Breast epithelium (tissue), 4 donors: ENCODE results near the gene CPEB3. TPM values are rescaled to one million over a fixed set of nuclear protein-coding genes. Genes with fewer than 3 reads are reported as not detected.

Experiments used
- DNase-seq, 2 donors: peaks; one replicate each; pipeline ENCODE4 v3.0.0-alpha.2; 2019; ENCODE audit warnings: low spot score in 2 of 2
- H3K27ac ChIP-seq, 2 donors: fragments of 200-600 bp; sonication (generic) in 1 of 2; one replicate each; pipeline ENCODE4 v1.5.1; 2016 to 2019; ENCODE audit warnings: mild to moderate bottlenecking in 1 of 2
- H3K27me3 ChIP-seq, 2 donors: fragments of 200-600 bp; sonication (generic) in 1 of 2; one replicate each; pipeline versions ENCODE4 v1.5.1 to v1.6.0; 2017 to 2019; ENCODE audit warnings: control low read depth in 1 of 2, mild to moderate bottlenecking in 1 of 2
- H3K36me3 ChIP-seq: fragments of 200-600 bp; one replicate; pipeline ENCODE4 v1.5.1; 2019
- H3K4me1 ChIP-seq, 2 donors: fragments of 200-600 bp; sonication (generic); one replicate each; pipeline ENCODE4 v1.5.1; 2016 to 2019; ENCODE audit warnings: control low read depth in 1 of 2
- H3K4me3 ChIP-seq, 3 donors: fragments of 200-600 bp; sonication (generic); 1 replicate in 2 of 3; 2 replicates in 1 of 3; pipeline ENCODE4 v1.5.1; 2016 to 2019; ENCODE audit warnings: mild to moderate bottlenecking in 3 of 3, moderate library complexity in 2 of 3
- H3K9me3 ChIP-seq, 2 donors: fragments of 200-600 bp; sonication (generic) in 1 of 2; one replicate each; pipeline ENCODE4 v1.5.1; 2016 to 2019; ENCODE audit warnings: control low read depth in 1 of 2
- POLR2A ChIP-seq: fragments of 450-650 bp; IDR thresholded peaks from one replicate; pipeline ENCODE4 v1.6.1; 2016; ENCODE audit warnings: antibody characterized with exemption, mild to moderate bottlenecking, moderate library complexity
- POLR2AphosphoS5 ChIP-seq, 3 donors: sonication (generic); formaldehyde crosslinking; IDR thresholded peaks; one replicate each; pipeline ENCODE4 v1.6.1; 2017; ENCODE audit warnings: antibody characterized with exemption in 3 of 3
- intact Hi-C: fragments of 100-400 bp; cut with DNase I; formaldehyde crosslinking; loops from one replicate; pipeline ENCODE4 v1.15.1; 2023; ENCODE audit warnings: low total_unique reads
- total RNA-seq, 3 donors: library from RNA; depleted of rRNA; stranded (reverse); fragments of >200 nt; gene quantifications; one replicate each; pipeline ENCODE4 v1.1.0, GENCODE V29; 2016
- TF ChIP-seq, protein P1 (sequence below), 3 donors: fragments of 450-650 bp; IDR thresholded peaks; one replicate each; pipeline ENCODE4 v1.5.1; 2016 to 2017; ENCODE audit warnings: antibody characterized with exemption in 3 of 3, mild to moderate bottlenecking in 3 of 3, moderate library complexity in 3 of 3

CPEB3 gene
- total RNA-seq, 3 donors from 2014 or later, result 3.8 to 12.1 (median 5.2) TPM

DNA sequence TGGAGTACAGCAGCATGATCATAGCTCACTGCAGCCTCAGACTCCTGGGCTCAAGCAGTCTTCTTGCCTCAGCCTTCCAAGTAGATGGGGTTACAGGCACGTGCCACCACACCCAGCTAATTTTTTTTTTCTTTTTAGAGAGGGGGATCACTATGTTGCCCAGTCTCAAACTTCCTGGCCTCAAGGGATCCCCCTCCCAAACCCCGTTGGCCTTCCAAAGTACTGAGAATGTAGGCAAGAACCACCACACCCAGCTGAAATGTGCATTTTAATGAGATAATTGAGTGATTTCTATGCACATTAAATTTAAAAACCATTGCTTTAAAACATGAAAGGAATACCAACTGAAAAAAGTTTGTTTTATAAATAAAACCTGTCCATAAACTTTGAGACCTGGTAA is 25.7 kb upstream of the CPEB3 start:
- DNase-seq, result no peak
- H3K4me1 ChIP-seq, result no peaks in the 10 kb centered on the region
- H3K9me3 ChIP-seq, result no peaks in the 10 kb centered on the region
- no peaks in the 10 kb centered on the region for H3K36me3 ChIP-seq
- H3K4me3 ChIP-seq, result no peak overlapping the region
- no peak overlapping the region for H3K27ac ChIP-seq
- intact Hi-C loops, result no loop called here
- H3K27me3 ChIP-seq, result no peaks in the 10 kb centered on the region
- TF ChIP-seq POLR2AphosphoS5 (IDR thresholded peaks at IDR 0.05) (no peak), POLR2A (no peak)
- TF ChIP-seq, protein P1, sequence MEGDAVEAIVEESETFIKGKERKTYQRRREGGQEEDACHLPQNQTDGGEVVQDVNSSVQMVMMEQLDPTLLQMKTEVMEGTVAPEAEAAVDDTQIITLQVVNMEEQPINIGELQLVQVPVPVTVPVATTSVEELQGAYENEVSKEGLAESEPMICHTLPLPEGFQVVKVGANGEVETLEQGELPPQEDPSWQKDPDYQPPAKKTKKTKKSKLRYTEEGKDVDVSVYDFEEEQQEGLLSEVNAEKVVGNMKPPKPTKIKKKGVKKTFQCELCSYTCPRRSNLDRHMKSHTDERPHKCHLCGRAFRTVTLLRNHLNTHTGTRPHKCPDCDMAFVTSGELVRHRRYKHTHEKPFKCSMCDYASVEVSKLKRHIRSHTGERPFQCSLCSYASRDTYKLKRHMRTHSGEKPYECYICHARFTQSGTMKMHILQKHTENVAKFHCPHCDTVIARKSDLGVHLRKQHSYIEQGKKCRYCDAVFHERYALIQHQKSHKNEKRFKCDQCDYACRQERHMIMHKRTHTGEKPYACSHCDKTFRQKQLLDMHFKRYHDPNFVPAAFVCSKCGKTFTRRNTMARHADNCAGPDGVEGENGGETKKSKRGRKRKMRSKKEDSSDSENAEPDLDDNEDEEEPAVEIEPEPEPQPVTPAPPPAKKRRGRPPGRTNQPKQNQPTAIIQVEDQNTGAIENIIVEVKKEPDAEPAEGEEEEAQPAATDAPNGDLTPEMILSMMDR (IDR thresholded peaks at IDR 0.05), result no peak

DNA sequence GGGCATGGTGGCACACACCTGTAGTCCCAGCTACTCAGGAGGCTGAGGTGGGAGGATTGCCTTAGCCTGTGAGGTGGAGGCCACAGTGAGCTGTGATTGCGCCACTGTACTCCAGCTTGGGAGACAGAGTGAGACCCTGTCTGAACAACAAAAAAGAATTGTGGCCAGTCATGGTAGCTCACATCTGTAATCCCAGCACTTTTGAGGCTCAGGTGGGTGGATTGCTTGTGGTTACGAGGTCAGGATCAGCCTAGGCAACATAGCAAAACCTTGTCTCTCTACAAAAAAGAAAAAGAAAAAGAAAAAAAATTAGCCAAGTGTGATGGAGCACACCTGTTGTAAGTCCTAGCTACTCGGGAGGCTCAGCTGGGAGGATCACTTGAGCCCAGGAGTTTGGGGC is 22.9 kb upstream of the CPEB3 start:
- TF ChIP-seq, protein P1 (IDR thresholded peaks at IDR 0.05), result no peak
- no peak for TF ChIP-seq POLR2AphosphoS5 (IDR thresholded peaks at IDR 0.05)
- TF ChIP-seq POLR2A, result no peak
- Histone ChIP-seq H3K9me3 (no peaks in the 10 kb centered on the region), H3K27me3 (no peaks in the 10 kb centered on the region), H3K4me1 (no peaks in the 10 kb centered on the region), H3K27ac (no peak overlapping the region), H3K36me3 (no peaks in the 10 kb centered on the region), H3K4me3 (no peak overlapping the region)
- intact Hi-C loops, result no loop called here
- DNase-seq, result no peak

DNA sequence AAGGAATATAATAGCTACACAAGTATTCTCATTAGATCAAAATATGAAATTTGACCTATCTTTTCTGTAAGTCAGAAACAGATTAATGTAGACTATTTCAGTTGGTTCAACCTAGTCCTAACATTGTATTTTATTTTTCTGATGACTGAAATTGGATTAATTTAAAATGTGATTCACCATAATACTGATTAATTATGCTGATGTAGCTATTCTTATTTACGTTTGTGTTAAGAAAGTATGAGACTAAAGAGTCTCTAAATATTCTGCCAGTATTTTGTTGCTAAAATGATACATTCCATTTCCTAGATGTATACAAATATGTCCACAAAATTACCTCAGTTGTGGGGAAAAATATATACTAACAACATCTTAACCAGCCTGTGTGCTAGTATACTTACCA is 18.4 kb upstream of the CPEB3 start:
- intact Hi-C loops, result no loop called here
- Histone ChIP-seq H3K27me3 (no peaks in the 10 kb centered on the region), H3K9me3 (no peaks in the 10 kb centered on the region), H3K27ac (no peak overlapping the region), H3K4me3 (no peak overlapping the region), H3K36me3 (no peaks in the 10 kb centered on the region), H3K4me1 (no peaks in the 10 kb centered on the region)
- DNase-seq, result no peak
- TF ChIP-seq POLR2A (no peak), POLR2AphosphoS5 (IDR thresholded peaks at IDR 0.05) (no peak)
- TF ChIP-seq, protein P1 (IDR thresholded peaks at IDR 0.05), result no peak

DNA sequence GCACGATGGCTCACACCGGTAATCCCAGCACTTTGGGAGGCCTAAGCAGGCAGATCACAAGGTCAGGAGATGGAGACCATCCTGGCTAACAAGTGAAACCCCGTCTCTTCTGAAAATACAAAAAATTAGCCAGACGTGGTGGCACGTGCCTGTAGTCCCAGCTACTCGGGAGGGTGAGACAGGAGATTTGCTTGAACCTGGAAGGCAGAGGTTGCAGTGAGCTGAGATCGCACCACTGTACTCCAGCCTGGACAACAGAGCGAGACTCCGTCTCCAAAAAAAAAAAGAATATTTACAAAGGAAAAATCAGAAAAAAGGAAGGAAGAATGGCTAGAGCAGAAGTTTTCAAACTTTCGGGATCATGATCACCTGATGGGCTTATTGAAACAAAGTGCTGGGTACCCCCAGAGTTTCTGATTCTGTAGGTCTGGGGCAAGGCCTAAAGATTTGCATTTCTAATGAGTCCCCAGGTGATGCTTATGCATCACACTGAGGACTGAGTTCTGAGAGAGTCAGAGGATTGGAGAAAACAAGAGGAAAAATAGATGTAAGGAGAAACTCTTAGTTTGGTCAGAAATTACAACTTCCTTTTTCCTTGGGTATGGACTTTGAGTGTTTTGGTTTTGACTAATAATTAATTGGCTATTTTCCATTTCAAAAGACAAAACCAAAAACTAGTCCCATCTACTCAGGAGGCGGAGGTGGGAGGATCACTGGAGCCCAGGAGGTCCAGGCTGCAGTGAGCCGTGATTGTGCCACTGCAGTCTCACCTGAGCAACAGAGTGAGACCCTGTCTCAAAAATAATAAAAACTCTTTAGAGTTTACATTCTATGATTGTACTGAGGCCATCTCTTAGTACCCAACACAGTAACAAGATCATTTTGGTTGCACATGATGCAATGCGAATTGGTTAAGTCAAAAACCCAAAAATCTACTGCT is 14.5 kb upstream of the CPEB3 start:
- Histone ChIP-seq H3K27ac (no peak overlapping the region), H3K36me3 (no peaks in the 10 kb centered on the region), H3K4me3 (no peak overlapping the region), H3K4me1 (no peaks in the 10 kb centered on the region), H3K9me3 (no peaks in the 10 kb centered on the region), H3K27me3 (no peaks in the 10 kb centered on the region)
- intact Hi-C loops, result no loop called here
- no peak for DNase-seq
- TF ChIP-seq POLR2A, result no peak
- TF ChIP-seq, protein P1 (IDR thresholded peaks at IDR 0.05), result no peak
- no peak for TF ChIP-seq POLR2AphosphoS5 (IDR thresholded peaks at IDR 0.05)

DNA sequence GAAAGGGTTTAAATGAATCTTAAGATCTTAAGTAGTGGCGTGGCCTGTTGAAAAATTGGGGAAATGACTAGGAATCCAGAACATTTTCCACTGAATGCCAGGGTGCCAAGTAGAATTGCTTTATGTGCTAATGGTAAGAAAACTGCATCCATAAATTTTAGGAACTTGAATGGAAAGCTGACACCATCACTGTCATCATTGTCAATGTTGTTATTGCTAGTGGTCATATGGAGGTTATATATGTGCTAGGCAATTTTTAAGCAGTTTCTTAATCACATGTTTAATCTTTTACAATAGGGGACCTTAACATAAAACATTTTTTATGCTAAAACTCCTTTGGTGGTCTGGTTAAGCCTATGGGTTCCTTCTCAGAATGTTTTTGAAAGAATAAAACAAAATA is 13.2 kb upstream of the CPEB3 start:
- H3K4me3 ChIP-seq, result no peak overlapping the region
- no peaks in the 10 kb centered on the region for H3K36me3 ChIP-seq
- H3K27me3 ChIP-seq, result no peaks in the 10 kb centered on the region
- intact Hi-C loops, result no loop called here
- no peak overlapping the region for H3K27ac ChIP-seq
- H3K9me3 ChIP-seq, result no peaks in the 10 kb centered on the region
- H3K4me1 ChIP-seq, result no peaks in the 10 kb centered on the region
- DNase-seq, result no peak
- TF ChIP-seq, protein P1 (IDR thresholded peaks at IDR 0.05), result no peak
- TF ChIP-seq POLR2A, result no peak
- no peak for TF ChIP-seq POLR2AphosphoS5 (IDR thresholded peaks at IDR 0.05)
